Ascending aorta (tissue), 2 donors: Measurements from ENCODE around the gene PSMD2. TPM values are rescaled to one million over a fixed set of nuclear protein-coding genes. Genes with fewer than 3 reads are reported as not detected.

ENCODE experiments used
- DNase-seq, 2 donors: peaks; one replicate each; pipeline ENCODE4 v3.0.0-alpha.2; 2019; ENCODE audit warnings: low spot score in 2 of 2
- H3K27ac ChIP-seq, 2 donors: fragments of 200-600 bp; sonication (generic); one replicate each; pipeline ENCODE4 v1.5.1; 2016 to 2017; ENCODE audit warnings: mild to moderate bottlenecking in 1 of 2
- H3K27me3 ChIP-seq: fragments of 200-600 bp; sonication (generic); one replicate; pipeline ENCODE4 v1.5.1; 2017
- H3K36me3 ChIP-seq, 2 donors: fragments of 200-600 bp; sonication (generic); one replicate each; pipeline ENCODE4 v1.5.1; 2016
- H3K4me1 ChIP-seq, 2 donors: fragments of 200-600 bp; sonication (generic); one replicate each; pipeline ENCODE4 v1.5.1; 2016 to 2017; ENCODE audit warnings: mild to moderate bottlenecking in 1 of 2
- H3K4me3 ChIP-seq, 2 donors: fragments of 200-600 bp; sonication (generic); one replicate each; pipeline ENCODE4 v1.5.1; 2016 to 2017; ENCODE audit warnings: mild to moderate bottlenecking in 1 of 2
- H3K9me3 ChIP-seq, 2 donors: fragments of 200-600 bp; sonication (generic); one replicate each; pipeline ENCODE4 v1.5.1; 2016
- CTCF ChIP-seq, 3 experiments: fragments of 200-600 bp in 2 of 3; fragments of 450-650 bp in 1 of 3; sonication (generic) in 2 of 3; IDR thresholded peaks; one replicate each; pipeline ENCODE4 v1.5.1; 2016 to 2019; ENCODE audit warnings: antibody characterized with exemption in 3 of 3, mild to moderate bottlenecking in 1 of 3, moderate library complexity in 1 of 3
- intact Hi-C: fragments of 100-400 bp; cut with DNase I; formaldehyde crosslinking; loops from one replicate; pipeline ENCODE4 v1.15.1; 2023
- total RNA-seq: library from RNA; depleted of rRNA; stranded (reverse); fragments of >200 nt; gene quantifications from one replicate; pipeline ENCODE4 v1.1.0, GENCODE V29; 2016

The PSMD2 gene
- total RNA-seq, 1 donor from 2014 or later, result 151 TPM

- H3K4me1 ChIP-seq, result peaks cover 14 to 20% of the 10 kb centered on the region in 2 donors
- no peak overlapping the region for H3K27ac ChIP-seq
- H3K9me3 ChIP-seq, result no peaks in the 10 kb centered on the region
- H3K4me3 ChIP-seq, result no peak overlapping the region
- intact Hi-C loops, result no loop called here
- no peak for DNase-seq
- no peak for TF ChIP-seq CTCF (IDR thresholded peaks at IDR 0.05)
- H3K27me3 ChIP-seq, result peaks cover 10% of the 10 kb centered on the region
- no peaks in the 10 kb centered on the region for H3K36me3 ChIP-seq
Observed at GRCh38 chr3:184257083-184257915, 41.7 kb upstream of the PSMD2 start.

- DNase-seq, result no peak
- no peaks in the 10 kb centered on the region for H3K36me3 ChIP-seq
- H3K27me3 ChIP-seq, result peaks cover 19% of the 10 kb centered on the region
- H3K9me3 ChIP-seq, result no peaks in the 10 kb centered on the region
- H3K4me3 ChIP-seq, result no peak overlapping the region
- TF ChIP-seq CTCF (IDR thresholded peaks at IDR 0.05), result no peak
- H3K27ac ChIP-seq, result no peak overlapping the region
- H3K4me1 ChIP-seq, result peaks cover 14 to 21% of the 10 kb centered on the region in 2 donors
- intact Hi-C loops, result no loop called here
Observed at GRCh38 chr3:184258926-184259325, 40.1 kb upstream of the PSMD2 start.

GRCh38 chr3:184259396-184259877 is 39.6 kb upstream of the PSMD2 start:
- no peak overlapping the region for H3K27ac ChIP-seq
- no peaks in the 10 kb centered on the region for H3K36me3 ChIP-seq
- intact Hi-C loops, result no loop called here
- no peaks in the 10 kb centered on the region for H3K9me3 ChIP-seq
- H3K4me1 ChIP-seq, result peaks cover 14 to 21% of the 10 kb centered on the region in 2 donors
- H3K27me3 ChIP-seq, result peaks cover 19% of the 10 kb centered on the region
- TF ChIP-seq CTCF (IDR thresholded peaks at IDR 0.05), result no peak
- DNase-seq, result no peak
- H3K4me3 ChIP-seq, result peak overlapping the region in 1 of 2 donors; percentile 25

GRCh38 chr3:184259878-184260723 is 38.9 kb upstream of the PSMD2 start:
- intact Hi-C loops, result no loop called here
- DNase-seq, result no peak
- no peak overlapping the region for H3K27ac ChIP-seq
- no peaks in the 10 kb centered on the region for H3K36me3 ChIP-seq
- no peaks in the 10 kb centered on the region for H3K9me3 ChIP-seq
- H3K4me1 ChIP-seq, result peaks cover 14 to 21% of the 10 kb centered on the region in 2 donors
- TF ChIP-seq CTCF (IDR thresholded peaks at IDR 0.05), result no peak
- H3K27me3 ChIP-seq, result peaks cover 19% of the 10 kb centered on the region
- peak overlapping the region; percentile 54 to 72 for H3K4me3 ChIP-seq

- Histone ChIP-seq H3K9me3 (no peaks in the 10 kb centered on the region), H3K27ac (no peak overlapping the region), H3K4me3 (peak overlapping the region; percentile 54 to 72), H3K27me3 (peaks cover 24% of the 10 kb centered on the region), H3K4me1 (peaks cover 14 to 21% of the 10 kb centered on the region in 2 donors), H3K36me3 (no peaks in the 10 kb centered on the region)
- TF ChIP-seq CTCF (IDR thresholded peaks at IDR 0.05), result no peak
- no peak for DNase-seq
- intact Hi-C loops, result no loop called here
Observed at GRCh38 chr3:184260724-184261269, 38.2 kb upstream of the PSMD2 start.
